K562 (cell line): ENCODE measurements around the gene PRXL2B. TPM values are rescaled to one million over a fixed set of nuclear protein-coding genes. Genes with fewer than 3 reads are reported as not detected.

ENCODE experiments used
- ATAC-seq: fragments of 200-7000 bp; cut with Tn5 transposase; 3 replicates; pipeline ENCODE4 v1.9.1; 2020; ENCODE audit warnings: moderate library complexity
- BruUV-seq: library from RNA; stranded (reverse); fragments of 400-500 nt; replicated peaks from 2 replicates; lab custom pipeline; 2021; lab: Mats Ljungman, UMichigan
- CTCF ChIA-PET: fragments of 300-600 bp; formaldehyde crosslinking; extraction: SDS; loops from one replicate; lab custom pipeline; 2021; ENCODE audit warnings: low intra/inter-chr PET ratio; lab: Yijun Ruan, JAX
- POLR2A ChIA-PET: fragments of 300-600, 350-650 bp; sonication (Branson Sonifier 250); formaldehyde crosslinking; extraction: SDS; loops from one replicate; lab custom pipeline; 2021; ENCODE audit warnings: antibody characterized with exemption, inconsistent platforms; lab: Yijun Ruan, JAX
- DNase-seq, 4 experiments: peaks; one replicate each; pipeline versions ENCODE4 v3.0.0 to v3.0.0-alpha.2; 2011 to 2018; ENCODE audit warnings: low spot score in 3 of 4, mixed read lengths in 3 of 4; ENCODE audit errors: extremely low read depth in 1 of 4
- FAIRE-seq: peaks from 2 replicates; lab custom pipeline; 2011; peaks lifted over from hg19 to GRCh38; lab: Jason Lieb, UNC
- H2AFZ ChIP-seq: 2 replicates; pipeline ENCODE4 v1.6.0; 2011; ENCODE audit warnings: low read depth, low read length, control low read depth, inconsistent platforms
- H3K27ac ChIP-seq: fragments of 200-600 bp; 3 replicates; pipeline ENCODE4 v1.8.0; 2011; ENCODE audit warnings: low read depth, mild to moderate bottlenecking, control low read depth, inconsistent platforms, low read length, moderate library complexity, mixed read lengths; ENCODE audit errors: extremely low read depth
- H3K27me3 ChIP-seq, 2 experiments: fragments of 300-600 bp in 1 of 2; 2 replicates in 1 of 2; 3 replicates in 1 of 2; pipeline versions ENCODE4 v1.6.0 to v1.8.0; 2011; ENCODE audit warnings: inconsistent platforms in 2 of 2, low read length in 2 of 2, mild to moderate bottlenecking in 1 of 2, mixed read lengths in 1 of 2, moderate library complexity in 1 of 2; ENCODE audit not compliant: control insufficient read depth in 2 of 2, insufficient read depth in 2 of 2
- H3K36me3 ChIP-seq: fragments of 300-600 bp; 3 replicates; pipeline ENCODE4 v1.8.0; 2011; ENCODE audit warnings: mild to moderate bottlenecking, low read length, inconsistent platforms; ENCODE audit not compliant: control insufficient read depth, insufficient read depth
- H3K4me1 ChIP-seq, 2 experiments: fragments of 200-600 bp in 1 of 2; replicated peaks in 1 of 2; 2 replicates in 1 of 2; 3 replicates in 1 of 2; pipeline versions ENCODE4 v1.5.1 to v1.8.0; 2011; ENCODE audit warnings: inconsistent platforms in 2 of 2, low read length in 2 of 2, mild to moderate bottlenecking in 1 of 2, mixed read lengths in 1 of 2, moderate library complexity in 1 of 2; ENCODE audit not compliant: control insufficient read depth in 2 of 2, insufficient read depth in 2 of 2
- H3K4me2 ChIP-seq: 2 replicates; pipeline ENCODE4 v1.6.1; 2011; ENCODE audit warnings: low read length, control low read depth, inconsistent platforms, mixed read lengths; ENCODE audit not compliant: insufficient read depth
- H3K4me3 ChIP-seq: fragments of 200-600 bp; sonication (generic), shearing (Covaris generic); 2 replicates; pipeline ENCODE4 v1.5.1; 2016; ENCODE audit warnings: control low read depth, inconsistent platforms
- H3K79me2 ChIP-seq: fragments of 200-600 bp; 3 replicates; pipeline ENCODE4 v1.8.0; 2011; ENCODE audit warnings: low read length, inconsistent platforms; ENCODE audit not compliant: control insufficient read depth, insufficient read depth
- H3K9ac ChIP-seq, 2 experiments: 2 replicates each; pipeline versions ENCODE4 v1.6.0 to v1.6.1; 2011; ENCODE audit warnings: low read depth in 2 of 2, low read length in 2 of 2, control low read depth in 1 of 2, inconsistent platforms in 1 of 2, mild to moderate bottlenecking in 1 of 2, mixed read lengths in 1 of 2; ENCODE audit not compliant: insufficient read depth in 1 of 2
- H3K9me1 ChIP-seq: one replicate; pipeline ENCODE4 v1.6.0; 2011; ENCODE audit warnings: inconsistent platforms, mild to moderate bottlenecking, low read length, moderate library complexity; ENCODE audit not compliant: control insufficient read depth, insufficient read depth
- H3K9me3 ChIP-seq: replicated peaks from 2 replicates; pipeline ENCODE4 v1.5.1; 2011; ENCODE audit warnings: low read depth, low read length, inconsistent platforms; ENCODE audit not compliant: control insufficient read depth, insufficient read depth
- H4K20me1 ChIP-seq: replicated peaks from 2 replicates; pipeline ENCODE4 v1.6.1; 2011; ENCODE audit warnings: low read length, inconsistent platforms, mixed read lengths; ENCODE audit not compliant: control insufficient read depth, insufficient read depth
- ARID1B ChIP-seq: fragments of 450-650 bp; IDR thresholded peaks from 2 replicates; pipeline ENCODE4 v1.6.1; 2016; ENCODE audit warnings: antibody characterized with exemption, mild to moderate bottlenecking, inconsistent platforms
- BCOR ChIP-seq: fragments of 450-650 bp; IDR thresholded peaks from 2 replicates; pipeline ENCODE4 v1.6.1; 2016
- E2F3 ChIP-seq: fragments of 250-450 bp; sonication (Bioruptor Pico); IDR thresholded peaks from 2 replicates; pipeline ENCODE4 v1.4.0; 2020; ENCODE audit warnings: mild to moderate bottlenecking
- GATAD2A ChIP-seq: fragments of 450-650 bp; IDR thresholded peaks from 2 replicates; pipeline ENCODE4 v1.6.1; 2017
- PTBP1 ChIP-seq: fragments of 200-400 bp; formaldehyde crosslinking; IDR thresholded peaks from 2 replicates; pipeline ENCODE4 v1.6.1; 2017; ENCODE audit warnings: low read depth, low read length
- RAD21 ChIP-seq, 2 experiments: fragments of 250-450 bp in 1 of 2; fragments of 450-650 bp in 1 of 2; sonication (Bioruptor Pico) in 1 of 2; formaldehyde crosslinking in 1 of 2; IDR thresholded peaks in 1 of 2; conservative IDR thresholded peaks in 1 of 2; 2 replicates each; pipeline versions ENCODE4 v1.4.0 to v1.8.0; 2020 to 2022; ENCODE audit warnings: mild to moderate bottlenecking in 2 of 2, moderate library complexity in 1 of 2
- SMARCA5 ChIP-seq: fragments of 450-650 bp; IDR thresholded peaks from 2 replicates; pipeline ENCODE4 v1.6.1; 2016
- SPI1 ChIP-seq: IDR thresholded peaks from 2 replicates; pipeline ENCODE4 v1.6.1; 2011; ENCODE audit warnings: low read depth, low read length, control low read depth, borderline replicate concordance
- SRSF1 ChIP-seq: fragments of 200-400 bp; formaldehyde crosslinking; IDR thresholded peaks from 2 replicates; pipeline ENCODE4 v1.6.1; 2017; ENCODE audit warnings: mild to moderate bottlenecking, low read depth, low read length, moderate library complexity
- STAT5B ChIP-seq: fragments of 250-450 bp; sonication (Bioruptor Pico); IDR thresholded peaks from 2 replicates; pipeline ENCODE4 v1.8.0; 2021; ENCODE audit warnings: mild to moderate bottlenecking, inconsistent platforms
- THRAP3 ChIP-seq: fragments of 450-650 bp; IDR thresholded peaks from 2 replicates; pipeline ENCODE4 v1.6.1; 2016; ENCODE audit warnings: mild to moderate bottlenecking, inconsistent platforms, borderline replicate concordance
- YY1 ChIP-seq, 3 experiments: IDR thresholded peaks; 2 replicates each; pipeline ENCODE4 v1.6.1; 2011; ENCODE audit warnings: low read length in 2 of 3, mild to moderate bottlenecking in 2 of 3, moderate library complexity in 2 of 3, borderline replicate concordance in 1 of 3, control low read depth in 1 of 3, low read depth in 1 of 3; ENCODE audit not compliant: insufficient read depth in 3 of 3, insufficient replicate concordance in 2 of 3, control insufficient read depth in 1 of 3, insufficient read length in 1 of 3; ENCODE audit errors: extremely low read depth in 1 of 3
- ZNF316 ChIP-seq: fragments of 450-650 bp; IDR thresholded peaks from 2 replicates; pipeline ENCODE4 v1.6.1; 2016
- WGBS: fragments of 100-300 bp; shearing (Covaris generic); methylation state at CpG from one replicate; pipeline ENCODE4 v1.1.6; 2016; ENCODE audit warnings: low coverage, mixed read lengths; ENCODE audit not compliant: insufficient coverage; ENCODE audit errors: missing lambda C conversion rate; 5-methylcytosine and 5-hydroxymethylcytosine counted together
- in situ Hi-C: fragments of 300-500 bp; cut with MboI; formaldehyde crosslinking; loops from 4 replicates; pipeline ENCODE4 v1.15.0; 2018; ENCODE audit warnings: inconsistent platforms, mixed read lengths
- intact Hi-C: fragments of 100-400 bp; cut with micrococcal nuclease; formaldehyde crosslinking; loops from 2 replicates; pipeline ENCODE4 v1.14.2; 2022
- polyA plus RNA-seq, 8 experiments: library from polyadenylated mRNA; depleted of rRNA in 4 of 8; stranded (reverse) in 5 of 8; unstranded in 3 of 8; fragments of >200 nt; fragmentation: Nextera tagmentation in 2 of 8; fragmentation: Illumina TruSeq in 1 of 8; extraction: Ambion mirVana in 2 of 8; extraction: Trizol in 1 of 8; gene quantifications; 2 replicates each; pipeline versions ENCODE4 v1.2.1 to v1.2.3, GENCODE V29; 2011 to 2014; ENCODE audit warnings: inconsistent platforms in 1 of 8, missing spikeins in 1 of 8
- total RNA-seq, 7 experiments: library from RNA; depleted of rRNA in 6 of 7; stranded (reverse); fragments of >200 nt in 6 of 7; fragmentation: Illumina TruSeq in 2 of 7; extraction: Trizol in 2 of 7; gene quantifications; 2 replicates each; pipeline versions ENCODE4 v1.2.1 to v1.2.3, GENCODE V29; 2011 to 2021; ENCODE audit warnings: low replicate concordance in 1 of 7
- TF ChIP-seq, protein P1 (sequence below): fragments of 250-450 bp; sonication (Bioruptor Pico); IDR thresholded peaks from 2 replicates; pipeline ENCODE4 v1.6.1; 2021; ENCODE audit warnings: mild to moderate bottlenecking
- TF ChIP-seq, protein P2 (sequence below): fragments of 150-350 bp; conservative IDR thresholded peaks from 2 replicates; pipeline ENCODE4 v1.6.1; 2014; ENCODE audit warnings: low read length
- TF ChIP-seq, protein P3 (sequence below), 2 experiments: IDR thresholded peaks; 2 replicates each; pipeline ENCODE4 v1.6.1; 2012; ENCODE audit warnings: improper control_type of control experiment in 2 of 2, low read depth in 2 of 2, low read length in 2 of 2, borderline replicate concordance in 1 of 2

Gene PRXL2B
- total and polyA plus RNA-seq, 9 of the 15 experiments (the other 6 are each of a cell fraction or from before 2014, with no cell fraction given): 0.99 to 25.3 (median 11.8) TPM

DNA sequence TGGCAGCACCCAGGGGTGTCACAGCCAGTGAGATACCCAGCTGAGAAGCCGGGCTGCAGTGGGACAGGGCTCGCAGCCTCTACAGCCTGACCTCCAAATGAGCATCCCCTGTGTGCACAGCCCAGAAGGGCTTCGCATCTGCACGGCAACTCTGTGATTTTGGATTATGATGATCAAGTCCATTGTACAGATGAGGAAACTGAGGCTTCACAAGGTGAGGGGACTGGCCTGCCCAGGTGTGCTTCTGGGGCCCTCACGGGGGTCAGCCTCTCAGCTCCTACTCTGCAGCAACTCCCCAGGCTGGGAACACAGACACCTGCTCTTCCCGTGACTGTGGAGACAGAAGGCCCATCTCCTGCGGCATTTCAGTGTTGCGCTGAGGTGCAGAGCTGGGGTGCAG, 47.7 kb upstream of the PRXL2B start:
- BruUV-seq: no TSS peak
- Histone ChIP-seq H3K79me2 (no peaks in the 10 kb centered on the region), H3K9me1 (peaks cover 3% of the 10 kb centered on the region), H3K4me1 (peaks cover 33 to 78% of the 10 kb centered on the region in 2 experiments), H2AFZ (no peak overlapping the region), H3K27me3 (peaks cover 10 to 38% of the 10 kb centered on the region in 2 experiments; a peak in 4 of 5 replicates), H3K4me2 (no peak overlapping the region), H3K9me3 (no peaks in the 10 kb centered on the region), H3K27ac (no peak overlapping the region), H3K9ac (no peak overlapping the region), H4K20me1 (no peaks in the 10 kb centered on the region), H3K36me3 (no peaks in the 10 kb centered on the region), H3K4me3 (no peak overlapping the region)
- FAIRE-seq (no peak), ATAC-seq (no peak), DNase-seq (no peak)
- ChIA-PET POLR2A (interaction anchor here (0.5 to 0.7 kb wide), 3 partner anchors 18 to 318 kb away, joined by 3 to 4 read pairs (median 3); no protein-coding TSS in a partner anchor), CTCF (no interaction called here)
- intact Hi-C loops: no loop called here
- in situ Hi-C loops: loop anchor here (5.0 to 25.0 kb wide), 2 partner anchors 127 to 352 kb away; partner anchors contain the start of genes FAAP20 and PEX10
- 31% methylated on average over 8 of the region's 8 CpGs for WGBS
- TF ChIP-seq GATAD2A (no peak), SMARCA5 (peak; percentile 30; the same call in 1 of the 2 replicates), YY1 (IDR thresholded peaks at IDR 0.05; ENCODE audit: borderline replicate concordance in 1 of 3, control insufficient read depth in 1 of 3, extremely low read depth in 1 of 3, insufficient read depth in 3 of 3, insufficient read length in 1 of 3, insufficient replicate concordance in 2 of 3, low read depth in 1 of 3, low read length in 2 of 3) (no peak), E2F3 (CRISPR knock-in tag) (no peak), RAD21 (CRISPR knock-in tag; conservative IDR thresholded peaks at IDR 0.05 in 1 of 2, IDR thresholded peaks at IDR 0.05 in 1 of 2) (no peak), ZNF316 (no peak), THRAP3 (no peak), SPI1 (no peak), PTBP1 (0 out of 2 replicates have a peak, but pooled peaks have one; percentile 13), STAT5B (no peak), ARID1B (no peak), SRSF1 (no peak), BCOR (peak; percentile 83)
- TF ChIP-seq, protein P1, sequence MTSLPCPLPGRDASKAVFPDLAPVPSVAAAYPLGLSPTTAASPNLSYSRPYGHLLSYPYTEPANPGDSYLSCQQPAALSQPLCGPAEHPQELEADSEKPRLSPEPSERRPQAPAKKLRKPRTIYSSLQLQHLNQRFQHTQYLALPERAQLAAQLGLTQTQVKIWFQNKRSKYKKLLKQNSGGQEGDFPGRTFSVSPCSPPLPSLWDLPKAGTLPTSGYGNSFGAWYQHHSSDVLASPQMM (CRISPR knock-in tag): no peak
- TF ChIP-seq, protein P2, sequence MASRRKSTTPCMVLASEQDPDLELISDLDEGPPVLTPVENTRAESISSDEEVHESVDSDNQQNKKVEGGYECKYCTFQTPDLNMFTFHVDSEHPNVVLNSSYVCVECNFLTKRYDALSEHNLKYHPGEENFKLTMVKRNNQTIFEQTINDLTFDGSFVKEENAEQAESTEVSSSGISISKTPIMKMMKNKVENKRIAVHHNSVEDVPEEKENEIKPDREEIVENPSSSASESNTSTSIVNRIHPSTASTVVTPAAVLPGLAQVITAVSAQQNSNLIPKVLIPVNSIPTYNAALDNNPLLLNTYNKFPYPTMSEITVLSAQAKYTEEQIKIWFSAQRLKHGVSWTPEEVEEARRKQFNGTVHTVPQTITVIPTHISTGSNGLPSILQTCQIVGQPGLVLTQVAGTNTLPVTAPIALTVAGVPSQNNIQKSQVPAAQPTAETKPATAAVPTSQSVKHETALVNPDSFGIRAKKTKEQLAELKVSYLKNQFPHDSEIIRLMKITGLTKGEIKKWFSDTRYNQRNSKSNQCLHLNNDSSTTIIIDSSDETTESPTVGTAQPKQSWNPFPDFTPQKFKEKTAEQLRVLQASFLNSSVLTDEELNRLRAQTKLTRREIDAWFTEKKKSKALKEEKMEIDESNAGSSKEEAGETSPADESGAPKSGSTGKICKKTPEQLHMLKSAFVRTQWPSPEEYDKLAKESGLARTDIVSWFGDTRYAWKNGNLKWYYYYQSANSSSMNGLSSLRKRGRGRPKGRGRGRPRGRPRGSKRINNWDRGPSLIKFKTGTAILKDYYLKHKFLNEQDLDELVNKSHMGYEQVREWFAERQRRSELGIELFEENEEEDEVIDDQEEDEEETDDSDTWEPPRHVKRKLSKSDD: no peak
- TF ChIP-seq, protein P3, sequence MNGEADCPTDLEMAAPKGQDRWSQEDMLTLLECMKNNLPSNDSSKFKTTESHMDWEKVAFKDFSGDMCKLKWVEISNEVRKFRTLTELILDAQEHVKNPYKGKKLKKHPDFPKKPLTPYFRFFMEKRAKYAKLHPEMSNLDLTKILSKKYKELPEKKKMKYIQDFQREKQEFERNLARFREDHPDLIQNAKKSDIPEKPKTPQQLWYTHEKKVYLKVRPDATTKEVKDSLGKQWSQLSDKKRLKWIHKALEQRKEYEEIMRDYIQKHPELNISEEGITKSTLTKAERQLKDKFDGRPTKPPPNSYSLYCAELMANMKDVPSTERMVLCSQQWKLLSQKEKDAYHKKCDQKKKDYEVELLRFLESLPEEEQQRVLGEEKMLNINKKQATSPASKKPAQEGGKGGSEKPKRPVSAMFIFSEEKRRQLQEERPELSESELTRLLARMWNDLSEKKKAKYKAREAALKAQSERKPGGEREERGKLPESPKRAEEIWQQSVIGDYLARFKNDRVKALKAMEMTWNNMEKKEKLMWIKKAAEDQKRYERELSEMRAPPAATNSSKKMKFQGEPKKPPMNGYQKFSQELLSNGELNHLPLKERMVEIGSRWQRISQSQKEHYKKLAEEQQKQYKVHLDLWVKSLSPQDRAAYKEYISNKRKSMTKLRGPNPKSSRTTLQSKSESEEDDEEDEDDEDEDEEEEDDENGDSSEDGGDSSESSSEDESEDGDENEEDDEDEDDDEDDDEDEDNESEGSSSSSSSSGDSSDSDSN (IDR thresholded peaks at IDR 0.05; ENCODE audit: borderline replicate concordance in 1 of 2, low read depth in 2 of 2, low read length in 2 of 2): no peak
